HCEC 1CT (cell line): Measurements from ENCODE around the gene MRPL47.
"Not testable (repeated sequence)": the region's sequence is repeated elsewhere in the genome, so short reads cannot be mapped to it uniquely, and the experiment has no call there.

Source experiments
- DNase-seq: peaks from one replicate; pipeline ENCODE4 v3.0.0-alpha.2; 2017

MRPL47 gene

GRCh38 chr3:179604321-179605078 lies at the start of gene MRPL47, which contains the start of gene NDUFB5:
MRPL47 (minus strand) TSS chr3:179604638; CDS start chr3:179604624, 14 bp downstream.
NDUFB5 (plus strand) TSS chr3:179604794; CDS start chr3:179604816, 22 bp downstream.
- peak; percentile 97 for DNase-seq

- peak; percentile 73 for DNase-seq
These were observed 48.8 kb upstream of the MRPL47 start for GRCh38 chr3:179653096-179653797.

- peak; percentile 78 for DNase-seq
These were observed 48.1 kb upstream of the MRPL47 start, which contains the start of gene USP13 for GRCh38 chr3:179652447-179653095. USP13 (plus strand) TSS chr3:179653040; CDS start chr3:179653226, 186 bp downstream.

- DNase-seq, result no peak
These were observed 47.4 kb upstream of the MRPL47 start for GRCh38 chr3:179651687-179652446.

DNA sequence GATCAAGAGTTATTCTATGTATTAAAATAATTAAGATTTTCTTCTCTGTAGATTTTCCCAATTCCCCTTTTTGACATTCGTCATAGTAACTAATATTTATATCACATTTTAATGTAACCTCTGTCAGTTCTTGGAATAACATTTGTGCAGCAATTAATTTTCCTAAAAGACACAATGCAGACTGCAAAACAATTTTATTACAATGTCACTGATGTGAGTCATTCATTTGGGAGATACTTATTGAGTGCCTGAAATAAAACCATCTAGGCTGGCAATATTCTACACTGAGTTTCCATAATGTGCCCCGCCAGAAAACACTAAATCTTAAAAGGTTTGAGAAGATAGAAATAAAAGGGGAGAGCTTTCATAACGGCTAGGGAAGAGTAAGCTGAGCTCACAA lies 41.7 kb upstream of the MRPL47 start:
- no peak for DNase-seq

- not testable (repeated sequence) for DNase-seq
These were observed 39.4 kb upstream of the MRPL47 start for GRCh38 chr3:179643837-179644236.

GRCh38 chr3:179642871-179643270 lies 38.4 kb upstream of the MRPL47 start:
- DNase-seq, result no peak

- no peak for DNase-seq
These were observed 36.0 kb upstream of the MRPL47 start for GRCh38 chr3:179640469-179640868.

DNA sequence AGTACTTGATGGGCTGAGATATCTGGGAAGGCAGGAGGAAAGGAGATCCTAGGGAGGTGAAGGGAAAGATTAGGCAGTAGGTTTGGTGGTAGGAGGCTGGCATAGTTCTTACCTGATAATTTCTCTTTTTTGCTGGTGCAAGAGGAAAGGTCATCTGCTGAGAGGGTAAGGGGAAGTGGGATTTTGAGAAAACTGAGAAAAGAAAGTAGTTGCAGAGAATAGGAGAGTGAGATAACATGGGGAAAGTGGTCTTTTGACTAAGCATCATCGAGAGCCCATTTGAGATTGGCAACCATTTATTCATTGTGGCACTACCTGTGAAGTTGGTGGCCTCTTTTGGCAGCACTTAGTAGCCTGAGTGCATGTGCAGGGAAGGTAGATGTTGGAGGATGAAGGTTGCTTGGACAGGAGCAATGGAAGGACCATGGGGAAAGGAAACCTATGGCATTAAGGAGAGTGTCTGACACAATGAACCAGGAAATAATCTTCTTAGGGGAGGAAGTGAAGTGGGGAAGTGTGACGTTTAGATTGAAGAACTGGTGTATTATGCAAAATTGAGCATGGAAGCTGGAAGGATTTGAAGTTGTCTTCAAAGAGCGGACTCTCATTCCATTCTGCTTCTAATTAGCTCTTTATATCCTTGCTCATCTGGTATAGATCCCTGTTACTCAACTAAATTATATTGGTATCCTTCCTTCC lies 26.5 kb upstream of the MRPL47 start:
- DNase-seq, result no peak

GRCh38 chr3:179624451-179624850 lies 20.0 kb upstream of the MRPL47 start:
- peak; percentile 49 for DNase-seq

- DNase-seq, result no peak
These were observed 17.6 kb upstream of the MRPL47 start for GRCh38 chr3:179622023-179622422.

DNA sequence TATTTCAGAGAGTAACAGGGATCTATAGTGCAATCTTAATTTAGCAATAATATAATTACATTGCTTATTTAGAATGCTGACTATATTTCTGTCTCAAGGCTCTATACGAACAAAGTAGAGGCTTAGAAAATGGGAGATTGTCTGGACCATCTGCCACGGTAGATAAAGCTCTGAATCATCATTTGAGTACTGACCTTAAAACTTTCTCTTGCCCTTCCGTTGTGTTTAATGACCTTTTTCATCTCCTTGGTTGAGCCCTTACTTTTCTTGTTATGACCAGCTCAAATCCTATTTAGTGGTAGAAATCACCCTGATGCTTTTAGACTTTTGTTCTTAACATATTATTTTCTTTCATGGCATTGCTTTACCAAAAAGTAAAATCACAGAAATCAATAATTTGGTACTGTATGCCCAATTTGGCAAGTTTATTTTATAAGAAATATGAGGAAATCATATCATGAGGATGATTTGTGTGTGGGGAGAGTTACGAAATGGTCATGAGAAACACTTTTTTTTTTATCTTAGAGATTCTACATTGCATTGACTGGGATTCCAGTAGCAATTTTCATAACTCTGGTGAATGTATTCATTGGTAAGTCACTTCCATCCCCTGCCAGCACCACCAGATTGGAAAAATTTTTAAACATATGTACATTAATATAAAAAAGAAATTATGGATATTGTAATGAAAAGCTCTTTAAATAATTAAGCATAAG lies 11.2 kb upstream of the MRPL47 start:
- peak; percentile 42 for DNase-seq

GRCh38 chr3:179613807-179614206 lies 9.4 kb upstream of the MRPL47 start:
- peak; percentile 55 for DNase-seq

DNA sequence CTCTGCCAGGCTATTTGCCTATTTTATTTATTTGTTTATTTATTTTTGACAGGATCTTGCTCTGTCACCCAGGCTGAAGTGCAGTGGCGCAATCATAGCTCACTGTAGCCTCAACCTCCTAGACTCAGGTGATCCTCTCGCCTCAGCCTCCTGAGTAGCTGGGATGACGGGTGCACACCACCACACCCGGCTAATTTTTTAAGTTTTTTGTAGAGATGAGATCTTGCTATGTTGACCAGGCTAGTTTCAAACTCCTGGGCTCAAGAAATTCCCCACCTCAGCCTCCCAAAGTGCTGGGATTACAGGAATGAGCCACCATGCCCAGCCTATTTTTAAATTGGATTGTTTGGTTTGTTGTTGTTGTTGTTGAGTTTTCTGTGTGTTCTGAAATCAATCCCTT lies 5.6 kb upstream of the MRPL47 start:
- DNase-seq, result no peak

DNA sequence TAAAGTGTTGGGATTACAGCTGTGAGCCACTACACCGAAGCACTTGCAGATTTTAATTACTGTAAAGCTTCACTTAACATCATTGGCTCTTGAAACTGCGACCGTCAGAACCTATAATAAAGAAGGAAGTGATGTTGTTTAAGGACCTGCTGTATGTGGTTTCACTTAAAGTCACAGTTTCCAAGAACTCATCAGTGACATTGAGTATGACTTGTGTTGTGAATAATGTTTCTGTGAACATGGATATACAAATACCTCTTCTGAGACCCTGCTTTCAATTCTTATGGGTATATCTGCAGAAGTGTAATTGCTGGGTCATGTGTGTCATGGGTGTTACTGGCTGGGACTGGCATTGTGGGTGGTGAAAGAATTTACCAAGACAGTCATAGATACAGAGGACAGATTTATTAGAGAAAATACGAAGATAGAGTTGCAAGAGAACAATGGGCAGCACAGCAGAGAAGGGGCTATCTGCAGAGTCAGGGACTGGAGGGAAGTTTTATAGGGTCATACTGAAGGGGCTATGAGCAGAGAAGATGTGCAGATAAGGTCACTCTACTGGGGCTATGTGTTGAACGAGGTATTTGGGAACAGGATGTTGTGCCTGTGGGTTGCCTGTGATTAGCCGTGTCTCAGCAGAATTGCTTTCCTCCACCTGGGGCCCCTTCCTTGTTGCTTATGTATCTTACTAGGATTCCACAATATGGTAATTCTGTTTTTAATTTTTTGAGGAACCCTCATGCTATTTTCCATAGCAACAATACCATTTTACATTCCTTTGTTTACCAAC lies 4.7 kb upstream of the MRPL47 start:
- no peak for DNase-seq

- DNase-seq, result no peak
These were observed 2.2 kb upstream of the MRPL47 start for GRCh38 chr3:179606534-179607085.

- DNase-seq, result no peak
These were observed 607 bp downstream of the MRPL47 start for GRCh38 chr3:179603831-179604230.

- no peak for DNase-seq
These were observed 1.1 kb downstream of the MRPL47 start for GRCh38 chr3:179603321-179603720.

GRCh38 chr3:179599531-179599930 lies 4.9 kb downstream of the MRPL47 start:
- no peak for DNase-seq

DNA sequence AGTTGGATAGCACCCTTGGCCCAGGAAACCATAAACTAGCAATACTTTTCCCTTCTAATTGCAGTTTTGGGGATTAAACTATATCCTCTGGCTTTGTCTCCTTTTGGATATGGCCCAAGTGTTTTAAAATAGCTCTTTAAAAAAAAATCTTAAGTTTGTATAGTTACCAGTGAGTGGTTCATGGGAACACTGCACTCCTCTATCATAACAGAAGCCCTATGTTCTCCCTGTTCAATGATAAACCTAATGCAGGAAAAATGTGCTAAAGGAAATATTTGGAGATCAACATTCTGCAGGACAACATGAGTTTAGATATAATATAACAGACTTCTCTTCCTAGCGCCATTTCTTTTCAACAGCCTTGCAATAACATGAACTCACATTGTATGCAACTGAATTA lies 13.1 kb downstream of the MRPL47 start:
- no peak for DNase-seq
